Measurements from ENCODE around the gene CABP7.

DNA sequence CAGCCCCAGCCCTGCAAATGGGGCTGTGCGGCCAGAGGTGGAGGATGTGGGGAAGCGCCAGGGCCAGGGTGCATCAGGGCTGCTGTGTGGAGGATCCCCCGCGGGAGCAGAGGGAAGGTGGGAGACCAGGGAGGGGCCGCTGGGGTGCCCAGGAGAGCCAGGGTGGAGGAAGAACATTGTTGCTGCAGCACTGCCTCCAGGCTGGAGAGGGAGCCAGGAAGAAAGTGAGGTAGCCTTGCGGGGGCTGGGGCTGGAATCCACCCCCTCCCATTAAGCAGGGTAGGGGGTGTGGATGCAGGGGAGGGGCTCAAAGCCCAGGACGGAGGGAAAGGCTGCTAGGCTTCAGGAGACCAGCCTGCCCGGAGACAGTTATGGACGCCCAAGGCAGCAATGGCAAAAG is 15.0 kb downstream of the CABP7 start:
- TF ChIP-seq SUZ12 (IDR thresholded peaks at IDR 0.05; ENCODE audit: extremely low read depth, insufficient read depth, insufficient read length) (no peak), YY1 (IDR thresholded peaks at IDR 0.05; ENCODE audit: insufficient read depth, insufficient read length) (no peak)

All from NT2/D1 (cell line).